Cardiac fibroblast (primary cell): ENCODE data around the gene NPR3.
"Not testable (repeated sequence)": the region's sequence is repeated elsewhere in the genome, so short reads cannot be mapped to it uniquely, and the experiment has no call there.

ENCODE experiments used
- DNase-seq, 2 donors: peaks; one replicate each; pipeline versions ENCODE4 v3.0.0 to v3.0.0-alpha.2; 2010; ENCODE audit warnings: low read depth in 2 of 2
- H3K4me3 ChIP-seq, 2 donors: replicated peaks in 1 of 2; 1 replicate in 1 of 2; 2 replicates in 1 of 2; pipeline ENCODE4 v1.5.1; 2011; ENCODE audit warnings: low read depth in 2 of 2, low read length in 2 of 2, mild to moderate bottlenecking in 2 of 2, moderate library complexity in 1 of 2
- CTCF ChIP-seq: IDR thresholded peaks from one replicate; pipeline ENCODE4 v1.5.1; 2011; ENCODE audit warnings: low read depth, mild to moderate bottlenecking, low read length, inconsistent platforms

The NPR3 gene

DNA sequence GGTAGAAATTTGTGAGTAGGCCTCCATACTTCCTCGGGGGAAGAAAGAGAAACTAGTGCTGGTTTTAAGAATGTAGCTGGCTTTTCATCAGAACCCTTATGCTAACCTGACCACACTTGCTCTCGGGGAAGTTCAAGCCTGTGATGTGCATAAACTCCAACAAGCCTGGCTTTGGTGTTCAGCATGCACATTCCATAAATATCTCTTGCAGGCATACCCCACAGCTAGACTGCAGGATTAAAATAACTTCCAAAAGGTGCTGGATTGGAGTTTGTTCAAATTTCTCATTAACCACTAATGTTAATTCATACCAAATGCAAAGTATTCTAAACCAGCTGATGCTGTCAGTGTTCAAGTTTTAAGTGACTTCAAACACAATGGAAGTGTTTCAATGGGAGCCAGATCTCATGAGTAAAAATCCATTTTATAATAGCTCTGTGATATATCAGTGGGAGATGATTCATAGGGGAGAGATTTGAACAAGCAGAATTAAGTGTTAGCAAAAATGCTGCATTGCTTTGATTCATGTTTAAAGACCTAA, 79.4 kb downstream of the NPR3 start:
- peak in 1 of 2 donors; percentile 52 for DNase-seq
- H3K4me3 ChIP-seq = no peak overlapping the region
- TF ChIP-seq CTCF = no peak

- DNase-seq = peak in 1 of 2 donors; percentile 47
- H3K4me3 ChIP-seq = no peak overlapping the region
- no peak for TF ChIP-seq CTCF
Observed at GRCh38 chr5:32791536-32792243, 80.6 kb downstream of the NPR3 start.

- peak; percentile 52 for TF ChIP-seq CTCF
- H3K4me3 ChIP-seq = no peak overlapping the region
- peak in 1 of 2 donors; percentile 59 for DNase-seq
Observed at GRCh38 chr5:32794086-32794485, 83.0 kb downstream of the NPR3 start.

DNA sequence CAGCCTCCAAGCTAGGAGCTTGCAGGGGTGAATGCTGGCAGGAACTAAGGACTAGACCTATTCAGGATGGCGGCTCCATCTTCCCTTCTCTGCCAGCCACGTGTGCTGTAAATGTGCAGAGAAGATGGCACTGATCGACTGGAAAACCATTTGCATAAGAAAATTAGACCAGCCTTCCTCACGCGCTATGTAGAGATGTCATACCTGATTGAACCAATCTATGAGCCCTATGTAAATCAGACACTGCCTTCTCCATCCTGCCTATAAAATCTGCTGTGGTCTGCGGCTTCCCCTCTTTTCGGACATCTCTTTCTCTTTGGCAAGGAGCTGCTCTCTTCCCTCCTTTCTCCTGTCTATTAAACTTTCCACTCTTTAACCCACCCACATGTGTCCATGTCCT, 91.6 kb downstream of the NPR3 start:
- no peak for DNase-seq
- no peak for TF ChIP-seq CTCF
- H3K4me3 ChIP-seq = no peak overlapping the region

- no peak overlapping the region for H3K4me3 ChIP-seq
- no peak for TF ChIP-seq CTCF
- DNase-seq = no peak
Observed at GRCh38 chr5:32803656-32804055, 92.5 kb downstream of the NPR3 start.

DNA sequence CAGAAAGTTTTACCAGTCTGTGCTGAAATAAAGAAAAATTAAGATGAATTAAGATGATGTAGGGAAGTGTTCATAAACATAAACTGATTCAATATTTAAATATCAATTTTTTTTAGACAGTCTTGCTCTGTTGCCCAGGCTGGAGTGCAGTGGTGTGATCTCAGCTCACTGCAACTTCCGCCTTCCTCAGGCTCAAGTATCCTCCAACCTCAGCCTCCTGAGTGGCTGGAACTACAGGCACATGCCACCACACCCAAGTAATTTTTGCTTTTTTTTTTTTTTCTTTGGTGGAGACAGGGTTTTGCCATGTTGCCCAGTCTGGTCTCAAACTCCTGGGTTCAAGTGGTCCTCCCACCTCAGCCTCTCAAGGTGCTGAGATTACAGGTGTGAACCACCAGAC, 94.3 kb downstream of the NPR3 start:
- H3K4me3 ChIP-seq = not testable (repeated sequence)
- peak in 1 of 2 donors; percentile 33 for DNase-seq

DNA sequence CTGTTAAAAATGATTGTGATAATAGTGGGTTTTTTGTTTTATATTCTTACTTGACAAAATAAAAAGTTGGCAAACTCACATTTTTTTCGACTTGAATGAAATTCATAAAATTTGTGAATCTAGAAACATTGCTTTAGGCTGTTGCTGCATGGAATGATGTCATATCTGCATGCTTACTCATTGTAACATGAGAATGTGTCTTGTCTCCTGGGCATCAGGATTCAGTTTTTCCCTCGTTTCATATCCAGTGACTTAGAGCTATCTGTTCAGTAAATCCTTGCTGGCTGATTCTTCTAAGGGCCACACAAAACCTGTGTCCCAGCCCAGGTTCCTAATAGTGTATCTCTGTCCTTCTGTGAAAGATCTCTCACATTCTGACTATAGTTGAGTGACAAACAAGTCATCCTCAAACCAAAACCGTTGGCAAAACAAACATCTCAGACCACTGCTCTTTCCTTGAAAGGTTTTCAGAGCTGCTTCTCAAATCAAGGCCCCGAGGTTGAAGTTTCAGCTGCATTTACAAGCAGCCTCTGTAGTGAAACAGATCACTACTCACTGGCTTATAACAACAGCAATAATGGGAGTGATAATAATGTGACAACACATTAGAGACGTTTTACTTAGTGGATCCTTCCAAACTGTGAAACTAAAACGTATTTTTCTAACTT, 95.0 kb downstream of the NPR3 start:
- no peak for TF ChIP-seq CTCF
- H3K4me3 ChIP-seq = no peak overlapping the region
- DNase-seq = peak; percentile 59 to 92
